ENCODE results near the gene KMT2D.

DNA sequence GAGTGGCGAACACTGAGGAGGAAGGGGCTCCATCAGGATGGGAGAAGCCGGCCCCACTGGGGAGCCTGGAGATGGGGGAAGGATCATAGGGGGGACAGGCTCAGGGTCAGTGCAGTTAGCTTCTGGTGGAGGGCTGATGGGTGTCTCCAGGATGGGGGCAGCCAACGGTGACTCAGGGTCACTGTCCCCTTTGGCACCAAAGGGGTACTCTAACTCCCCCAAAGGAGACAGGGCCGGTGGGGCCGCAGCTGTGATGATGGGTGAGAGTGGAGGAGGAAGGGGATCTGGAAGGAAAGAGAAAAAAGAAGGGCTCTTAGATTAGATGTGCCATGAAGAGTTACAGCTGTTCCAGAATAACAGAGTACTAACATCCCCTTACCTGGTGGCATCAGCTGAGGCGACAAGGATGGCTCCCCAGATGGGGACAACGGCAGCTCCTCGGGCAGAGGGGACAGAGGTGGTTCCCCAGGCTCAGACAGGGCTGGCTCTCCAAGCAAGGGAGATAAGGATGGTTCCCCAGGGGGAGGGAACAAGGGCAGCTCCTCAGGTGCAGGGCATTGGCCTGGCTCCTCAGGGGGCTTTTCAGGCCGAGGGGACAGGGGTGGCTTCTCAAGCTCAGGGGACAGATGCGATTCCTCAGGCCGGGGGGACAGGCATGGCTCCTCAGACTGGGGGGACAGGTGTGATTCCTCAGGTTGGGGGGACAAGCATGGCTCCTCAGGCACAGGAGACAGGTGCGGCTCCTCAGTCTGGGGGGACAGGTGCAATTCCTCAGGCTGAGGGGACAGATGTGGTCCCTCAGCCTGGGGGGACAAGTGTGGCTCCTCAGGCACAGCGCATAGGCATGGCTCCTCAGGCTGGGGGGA, 9.9 kb downstream of the KMT2D start:
- TF ChIP-seq EZH2 (IDR thresholded peaks at IDR 0.05) (no peak), POLR2AphosphoS5 (IDR thresholded peaks at IDR 0.05; ENCODE audit: borderline replicate concordance, low read depth, low read length) (no peak; the same call in 1 of the 2 replicates)

Measured in SK-N-MC (cell line).